Mesenchymal stem cell (in vitro differentiated cells and primary cell): Measurements from ENCODE around the gene EFHD1.

Source experiments
- DNase-seq: peaks from one replicate; pipeline ENCODE4 v3.0.0-alpha.2; 2013
- H2AFZ ChIP-seq: one replicate; pipeline ENCODE4 v1.6.1; 2013; ENCODE audit warnings: low read depth, mild to moderate bottlenecking, control low read depth, inconsistent platforms, low read length, moderate library complexity
- H2AK5ac ChIP-seq: 2 replicates; pipeline ENCODE4 v1.6.1; 2013; ENCODE audit warnings: low read length, moderate library complexity, mild to moderate bottlenecking, inconsistent platforms; ENCODE audit not compliant: severe bottlenecking
- H2BK120ac ChIP-seq: one replicate; pipeline ENCODE4 v1.6.1; 2013; ENCODE audit warnings: low read depth, mild to moderate bottlenecking, inconsistent platforms, low read length, moderate library complexity
- H2BK12ac ChIP-seq, 2 experiments: one replicate each; pipeline ENCODE4 v1.6.1; 2013; ENCODE audit warnings: inconsistent platforms in 2 of 2, low read length in 2 of 2, mild to moderate bottlenecking in 2 of 2, moderate library complexity in 2 of 2, control low read depth in 1 of 2
- H2BK15ac ChIP-seq: one replicate; pipeline ENCODE4 v1.6.1; 2013; ENCODE audit warnings: mild to moderate bottlenecking, low read depth, inconsistent platforms; ENCODE audit not compliant: poor library complexity, severe bottlenecking
- H2BK5ac ChIP-seq: 2 replicates; pipeline ENCODE4 v1.6.1; 2013; ENCODE audit warnings: low read depth, mild to moderate bottlenecking, low read length, control low read depth, inconsistent platforms; ENCODE audit not compliant: poor library complexity, severe bottlenecking
- H3K14ac ChIP-seq, 2 experiments: one replicate each; pipeline ENCODE4 v1.6.1; 2013; ENCODE audit warnings: inconsistent platforms in 2 of 2, low read length in 2 of 2, control low read depth in 1 of 2, mild to moderate bottlenecking in 1 of 2, moderate library complexity in 1 of 2
- H3K18ac ChIP-seq, 2 experiments: one replicate each; pipeline ENCODE4 v1.6.1; 2013; ENCODE audit warnings: inconsistent platforms in 2 of 2, low read length in 2 of 2, control low read depth in 1 of 2, low read depth in 1 of 2, mild to moderate bottlenecking in 1 of 2
- H3K23ac ChIP-seq, 2 experiments: one replicate each; pipeline ENCODE4 v1.6.1; 2013; ENCODE audit warnings: inconsistent platforms in 2 of 2, low read length in 2 of 2, mild to moderate bottlenecking in 2 of 2, moderate library complexity in 2 of 2, control low read depth in 1 of 2
- H3K27ac ChIP-seq: 2 replicates; pipeline ENCODE4 v1.5.1; 2013; ENCODE audit warnings: mild to moderate bottlenecking, moderate library complexity, low read length, control low read depth, inconsistent platforms; ENCODE audit not compliant: poor library complexity, severe bottlenecking
- H3K27me3 ChIP-seq, 2 experiments: 2 replicates each; pipeline versions ENCODE4 v1.6.1 to v1.7.0; 2013; ENCODE audit warnings: low read length in 2 of 2, mild to moderate bottlenecking in 2 of 2, moderate library complexity in 2 of 2, control low read depth in 1 of 2, inconsistent platforms in 1 of 2; ENCODE audit not compliant: control insufficient read depth in 1 of 2, insufficient read depth in 1 of 2
- H3K36me3 ChIP-seq, 2 experiments: 2 replicates each; pipeline versions ENCODE4 v1.6.1 to v1.7.0; 2013; ENCODE audit warnings: low read length in 2 of 2, control low read depth in 1 of 2, inconsistent platforms in 1 of 2, low read depth in 1 of 2, mild to moderate bottlenecking in 1 of 2; ENCODE audit not compliant: insufficient read depth in 2 of 2, control insufficient read depth in 1 of 2
- H3K4ac ChIP-seq, 2 experiments: one replicate each; pipeline ENCODE4 v1.6.1; 2013; ENCODE audit warnings: inconsistent platforms in 2 of 2, low read length in 2 of 2, mild to moderate bottlenecking in 2 of 2, moderate library complexity in 2 of 2, control low read depth in 1 of 2, low read depth in 1 of 2
- H3K4me1 ChIP-seq: 2 replicates; pipeline ENCODE4 v1.6.1; 2013; ENCODE audit warnings: low read depth, low read length, control low read depth; ENCODE audit not compliant: control insufficient read depth, insufficient read depth
- H3K4me2 ChIP-seq: 2 replicates; pipeline ENCODE4 v1.6.1; 2013; ENCODE audit warnings: low read length, mild to moderate bottlenecking, inconsistent platforms; ENCODE audit not compliant: poor library complexity, severe bottlenecking
- H3K4me3 ChIP-seq, 2 experiments: 2 replicates each; pipeline versions ENCODE4 v1.5.1 to v1.7.0; 2013; ENCODE audit warnings: low read length in 2 of 2, mild to moderate bottlenecking in 2 of 2, control low read depth in 1 of 2, low read depth in 1 of 2; ENCODE audit not compliant: insufficient read depth in 1 of 2
- H3K79me1 ChIP-seq: replicated peaks from 2 replicates; pipeline ENCODE4 v1.6.1; 2013; ENCODE audit warnings: mild to moderate bottlenecking, control low read depth, low read length, inconsistent platforms; ENCODE audit not compliant: poor library complexity, severe bottlenecking
- H3K9ac ChIP-seq: 2 replicates; pipeline ENCODE4 v1.7.0; 2013; ENCODE audit warnings: mild to moderate bottlenecking, low read length, moderate library complexity
- H3K9me3 ChIP-seq: 2 replicates; pipeline ENCODE4 v1.7.0; 2013; ENCODE audit warnings: mild to moderate bottlenecking, low read length; ENCODE audit not compliant: control insufficient read depth
- H4K8ac ChIP-seq: one replicate; pipeline ENCODE4 v1.6.1; 2013; ENCODE audit warnings: inconsistent platforms, mild to moderate bottlenecking, low read length, moderate library complexity
- H4K91ac ChIP-seq: one replicate; pipeline ENCODE4 v1.6.1; 2013; ENCODE audit warnings: mild to moderate bottlenecking, low read length, inconsistent platforms
- WGBS: methylation state at CpG from one replicate; pipeline ENCODE4 v1.1.7; 2013; ENCODE audit warnings: mixed read lengths; 5-methylcytosine and 5-hydroxymethylcytosine counted together

The EFHD1 gene

DNA sequence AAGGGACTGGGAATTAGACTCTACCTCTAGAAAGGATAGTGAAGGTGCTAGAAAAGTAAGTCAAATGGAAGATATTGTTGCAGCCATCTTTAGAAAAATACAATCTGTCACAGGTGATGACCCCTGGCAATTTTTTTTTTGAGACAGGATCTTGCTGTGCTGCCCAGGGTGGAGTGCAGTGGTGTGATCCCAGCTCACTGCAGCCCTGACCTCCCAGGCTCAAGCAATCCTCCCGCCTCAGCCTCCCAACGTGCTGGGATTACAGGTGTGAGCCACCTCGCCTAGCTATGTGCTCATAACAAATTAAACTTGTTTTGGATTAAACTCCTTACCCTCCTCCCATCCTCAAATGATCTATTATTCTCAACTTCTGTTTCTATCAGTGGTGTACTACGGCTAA is 59.9 kb downstream of the EFHD1 start:
- Histone ChIP-seq H3K27ac (no peak overlapping the region), H3K4ac (no peak overlapping the region), H3K36me3 (no peaks in the 10 kb centered on the region), H4K8ac (no peak overlapping the region), H2BK120ac (no peak overlapping the region), H3K14ac (no peak overlapping the region), H3K23ac (no peak overlapping the region), H3K4me2 (no peak overlapping the region), H2BK12ac (no peak overlapping the region), H3K18ac (no peak overlapping the region), H3K27me3 (no peaks in the 10 kb centered on the region), H3K4me3 (no peak overlapping the region), H2AK5ac (no peak overlapping the region), H2AFZ (no peak overlapping the region), H2BK15ac (no peak overlapping the region), H3K4me1 (peaks cover 2% of the 10 kb centered on the region), H3K79me1 (no peaks in the 10 kb centered on the region), H4K91ac (no peak overlapping the region), H3K9me3 (no peaks in the 10 kb centered on the region), H2BK5ac (no peak overlapping the region), H3K9ac (no peak overlapping the region)
- DNase-seq = no peak
- 77% methylated on average over 4 of the region's 4 CpGs for WGBS

DNA sequence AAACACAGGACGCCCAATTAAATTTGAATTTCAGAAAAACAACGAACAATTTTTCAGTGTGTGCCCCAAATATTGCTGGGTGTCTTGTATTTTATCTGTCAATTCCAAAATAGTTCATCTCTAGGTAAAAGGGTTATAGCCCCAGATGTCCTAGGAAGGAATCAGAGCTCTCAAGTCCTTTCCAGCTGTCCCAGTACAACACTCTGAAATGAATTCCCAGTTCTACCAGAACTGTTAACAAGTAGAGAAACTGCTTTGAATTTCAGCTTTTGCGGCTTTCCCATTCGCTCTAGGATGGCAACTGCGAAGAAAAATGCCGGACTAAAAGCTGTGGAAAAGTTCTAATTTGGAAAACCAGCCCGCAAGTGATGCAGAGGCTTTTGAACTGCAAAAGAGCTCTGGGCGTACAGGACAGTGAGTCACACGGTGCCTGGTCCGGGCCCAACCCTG is 63.2 kb downstream of the EFHD1 start:
- peak overlapping the region; percentile 45 for H2BK15ac ChIP-seq
- peak overlapping the region in 1 of 2 experiments; percentile 52 for H3K4ac ChIP-seq
- H3K9ac ChIP-seq = peak overlapping the region; percentile 98
- peak overlapping the region in 1 of 2 experiments; percentile 99 for H3K4me3 ChIP-seq
- no peak for DNase-seq
- peak overlapping the region; percentile 63 for H3K27ac ChIP-seq
- H3K36me3 ChIP-seq = peaks cover 0 to 2% of the 10 kb centered on the region in 2 experiments
- peak overlapping the region; percentile 61 for H2BK5ac ChIP-seq
- H4K8ac ChIP-seq = peak overlapping the region; percentile 97
- peak overlapping the region; percentile 90 for H2AFZ ChIP-seq
- H2AK5ac ChIP-seq = no peak overlapping the region
- H3K79me1 ChIP-seq = no peaks in the 10 kb centered on the region
- no peak overlapping the region for H3K23ac ChIP-seq
- H2BK120ac ChIP-seq = peak overlapping the region; percentile 81
- no peaks in the 10 kb centered on the region for H3K9me3 ChIP-seq
- H4K91ac ChIP-seq = peak overlapping the region; percentile 62
- H3K18ac ChIP-seq = peak overlapping the region in 1 of 2 experiments; percentile 26
- H3K14ac ChIP-seq = no peak overlapping the region
- H3K27me3 ChIP-seq = no peaks in the 10 kb centered on the region
- H2BK12ac ChIP-seq = no peak overlapping the region
- WGBS = 57% methylated on average over 10 of the region's 10 CpGs
- peaks cover 5% of the 10 kb centered on the region for H3K4me1 ChIP-seq
- peak overlapping the region; percentile 85 for H3K4me2 ChIP-seq

DNA sequence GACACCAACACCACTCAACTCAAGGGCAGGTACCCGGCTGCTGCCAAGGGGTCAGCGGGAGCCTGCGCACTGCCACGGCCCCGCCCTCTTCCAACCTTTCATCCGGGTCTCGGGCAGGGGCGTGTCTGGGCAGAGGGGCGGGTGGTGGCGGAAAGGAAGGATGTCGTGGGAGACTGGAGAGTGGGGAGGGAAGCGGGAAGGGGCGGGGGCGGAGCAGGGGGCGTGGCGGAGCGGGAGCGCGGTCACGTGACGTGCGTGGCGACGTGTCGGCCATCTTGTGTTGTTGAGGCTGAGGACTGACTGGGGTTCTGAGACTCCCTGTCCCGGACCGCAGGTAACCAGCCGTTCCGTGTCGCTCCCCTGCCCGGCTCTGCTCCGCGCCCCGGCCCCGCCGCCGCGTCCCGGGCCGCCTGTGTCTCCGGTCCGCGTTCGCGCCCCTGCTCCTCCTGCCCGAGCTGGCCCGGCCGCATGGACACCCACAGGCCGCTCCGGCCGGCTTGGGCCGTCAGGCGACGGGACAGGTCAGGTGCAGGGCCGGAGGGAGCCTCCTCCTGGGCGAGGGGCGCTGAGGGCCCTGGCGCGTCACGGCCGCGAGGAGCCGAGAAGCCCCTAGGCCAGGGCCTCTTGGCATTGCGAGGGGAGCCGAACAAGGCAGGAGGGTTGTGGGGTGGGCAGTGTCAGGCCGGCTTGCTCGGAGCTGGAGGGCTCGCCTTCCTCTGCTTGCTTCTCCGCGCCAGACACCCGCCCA is 63.8 kb downstream of the EFHD1 start, which contains the start of gene GIGYF2:
GIGYF2 (plus strand) TSS at position 273 of the 748 bp plus-strand sequence. CDS start 37,867 bp downstream, outside the sequence.
- WGBS = under 1% methylated on average over 49 of the region's 71 CpGs
- peak within 1 kb of the TSS in 1 of 2 experiments; percentile 59 for H2BK12ac ChIP-seq
- peak within 1 kb of the TSS; percentile 97 for H2AFZ ChIP-seq
- peak; percentile 94 for DNase-seq
- no peaks in the 10 kb centered on the region for H3K79me1 ChIP-seq
- H3K27me3 ChIP-seq = no peaks in the 10 kb centered on the region
- peak within 1 kb of the TSS in 1 of 2 experiments; percentile 96 for H3K23ac ChIP-seq
- peak within 1 kb of the TSS; percentile 63 for H3K27ac ChIP-seq
- H2BK120ac ChIP-seq = peak within 1 kb of the TSS; percentile 81
- H2BK15ac ChIP-seq = peak within 1 kb of the TSS; percentile 45
- peak within 1 kb of the TSS; percentile 61 for H2BK5ac ChIP-seq
- H4K8ac ChIP-seq = peak within 1 kb of the TSS; percentile 97
- H3K9me3 ChIP-seq = no peaks in the 10 kb centered on the region
- peak within 1 kb of the TSS; percentile 98 to 99 for H3K4me3 ChIP-seq
- H3K9ac ChIP-seq = peak within 1 kb of the TSS; percentile 98
- H2AK5ac ChIP-seq = no peak within 1 kb of the TSS
- peak within 1 kb of the TSS; percentile 92 to 93 for H3K18ac ChIP-seq
- peak within 1 kb of the TSS in 1 of 2 experiments; percentile 98 for H3K14ac ChIP-seq
- H3K4ac ChIP-seq = peak within 1 kb of the TSS; percentile 75 to 93
- peaks cover 0 to 3% of the 10 kb centered on the region in 2 experiments for H3K36me3 ChIP-seq
- H3K4me1 ChIP-seq = peaks cover 5% of the 10 kb centered on the region
- peak within 1 kb of the TSS; percentile 92 for H4K91ac ChIP-seq
- peak within 1 kb of the TSS; percentile 85 for H3K4me2 ChIP-seq

DNA sequence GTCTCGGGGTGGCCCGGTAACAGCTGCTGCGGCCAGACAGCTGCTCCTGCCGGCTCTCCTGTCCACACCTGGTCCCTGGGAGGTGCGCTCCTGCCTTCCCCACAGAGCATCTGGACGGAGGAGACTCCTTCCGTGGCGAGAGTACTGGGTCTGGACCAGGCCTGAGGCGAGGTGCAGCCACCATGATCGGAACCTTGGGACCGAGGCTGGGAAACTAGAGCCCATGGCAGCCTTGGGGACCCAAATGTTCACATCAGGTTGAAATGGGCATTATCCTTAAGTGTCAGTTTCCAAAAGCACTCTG is 64.4 kb downstream of the EFHD1 start:
- Histone ChIP-seq H4K8ac (peak overlapping the region; percentile 96), H3K9me3 (no peaks in the 10 kb centered on the region), H3K18ac (peak overlapping the region; percentile 92 to 93), H3K4me3 (peak overlapping the region; percentile 98 to 99), H3K36me3 (peaks cover 0 to 3% of the 10 kb centered on the region in 2 experiments), H3K9ac (peak overlapping the region; percentile 98), H3K27ac (peak overlapping the region; percentile 52), H3K4ac (peak overlapping the region in 1 of 2 experiments; percentile 93), H3K4me2 (peak overlapping the region; percentile 72), H2BK5ac (no peak overlapping the region), H2BK15ac (peak overlapping the region; percentile 6), H3K23ac (peak overlapping the region in 1 of 2 experiments; percentile 96), H3K27me3 (no peaks in the 10 kb centered on the region), H3K14ac (peak overlapping the region in 1 of 2 experiments; percentile 98), H3K79me1 (no peaks in the 10 kb centered on the region), H2AK5ac (no peak overlapping the region), H3K4me1 (peaks cover 5% of the 10 kb centered on the region), H4K91ac (peak overlapping the region; percentile 92), H2AFZ (peak overlapping the region; percentile 97), H2BK12ac (peak overlapping the region in 1 of 2 experiments; percentile 59), H2BK120ac (peak overlapping the region; percentile 45)
- no peak for DNase-seq
- under 1% methylated on average over 11 of the region's 11 CpGs for WGBS
